ENCODE measurements around the gene FOXP1. TPM values are rescaled to one million over a fixed set of nuclear protein-coding genes. Genes with fewer than 3 reads are reported as not detected.

Gene FOXP1
- total and polyA plus RNA-seq, 4 donors: 4.9 to 35.4 (median 32.0) TPM

- no peak overlapping the region for H3K4me3 ChIP-seq (ENCODE audit: low read depth in 1 of 3, low read length in 3 of 3)
- H3K27ac ChIP-seq (ENCODE audit: low read depth in 1 of 2, low read length in 2 of 2): no peak overlapping the region
- TF ChIP-seq EGR1 (IDR thresholded peaks at IDR 0.05; ENCODE audit: low read depth in 2 of 2): no peak
- H3K36me3 ChIP-seq (ENCODE audit: control insufficient read depth in 4 of 4, insufficient read depth in 3 of 4, low read depth in 1 of 4, low read length in 3 of 4): no peaks in the 10 kb centered on the region
- no peaks in the 10 kb centered on the region for H3K4me1 ChIP-seq (ENCODE audit: control insufficient read depth in 4 of 4, insufficient read depth in 4 of 4, low read length in 3 of 4)
- no peaks in the 10 kb centered on the region for H3K9me3 ChIP-seq (ENCODE audit: control insufficient read depth in 4 of 4, low read length in 3 of 4)
- WGBS: 83% methylated on average over 8 of the region's 8 CpGs
- no peak overlapping the region for H3K9ac ChIP-seq (ENCODE audit: low read depth in 1 of 2, low read length in 2 of 2)
- DNase-seq (ENCODE audit: low spot score): no peak
- H3K27me3 ChIP-seq (ENCODE audit: control insufficient read depth in 4 of 4, insufficient read depth in 4 of 4, low read length in 3 of 4): no peaks in the 10 kb centered on the region
Observed at GRCh38 chr3:71269906-71270305, 313.6 kb downstream of the FOXP1 start.

DNA sequence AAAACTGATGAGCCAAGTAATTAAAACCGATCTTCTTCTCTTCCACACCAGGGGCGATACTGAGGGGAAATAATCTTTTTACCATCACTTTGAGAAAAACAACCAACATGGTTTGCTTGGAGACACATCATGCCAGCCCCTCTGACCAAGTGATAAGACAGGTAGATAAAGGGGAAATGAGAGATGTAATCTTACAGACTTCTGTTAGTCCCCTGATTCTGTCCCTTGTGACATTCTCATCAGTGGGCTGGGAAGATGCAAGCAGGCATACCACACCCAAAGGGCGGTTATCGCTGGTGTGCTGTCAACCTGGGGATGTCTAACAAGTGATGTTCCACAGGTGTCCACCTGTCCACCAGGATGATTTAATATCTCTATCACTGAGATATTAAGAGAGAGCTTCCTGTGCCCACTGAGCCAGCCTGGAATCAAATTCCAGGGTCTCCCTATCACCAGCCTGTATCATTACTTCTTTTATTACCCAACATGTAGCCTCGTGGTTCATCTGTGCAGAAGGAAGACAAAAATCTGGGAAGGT lies 315.0 kb downstream of the FOXP1 start:
- TF ChIP-seq GABPA (IDR thresholded peaks at IDR 0.05 in 1 of 2, conservative IDR thresholded peaks at IDR 0.05 in 1 of 2) (no peak), TAF1 (conservative IDR thresholded peaks at IDR 0.05) (no peak), HNF4G (IDR thresholded peaks at IDR 0.05) (no peak), FOXA1 (IDR thresholded peaks at IDR 0.05) (no peak), ATF3 (IDR thresholded peaks at IDR 0.05) (no peak), RXRA (IDR thresholded peaks at IDR 0.05) (no peak), SP1 (IDR thresholded peaks at IDR 0.05) (no peak)
- TF ChIP-seq, protein P1, sequence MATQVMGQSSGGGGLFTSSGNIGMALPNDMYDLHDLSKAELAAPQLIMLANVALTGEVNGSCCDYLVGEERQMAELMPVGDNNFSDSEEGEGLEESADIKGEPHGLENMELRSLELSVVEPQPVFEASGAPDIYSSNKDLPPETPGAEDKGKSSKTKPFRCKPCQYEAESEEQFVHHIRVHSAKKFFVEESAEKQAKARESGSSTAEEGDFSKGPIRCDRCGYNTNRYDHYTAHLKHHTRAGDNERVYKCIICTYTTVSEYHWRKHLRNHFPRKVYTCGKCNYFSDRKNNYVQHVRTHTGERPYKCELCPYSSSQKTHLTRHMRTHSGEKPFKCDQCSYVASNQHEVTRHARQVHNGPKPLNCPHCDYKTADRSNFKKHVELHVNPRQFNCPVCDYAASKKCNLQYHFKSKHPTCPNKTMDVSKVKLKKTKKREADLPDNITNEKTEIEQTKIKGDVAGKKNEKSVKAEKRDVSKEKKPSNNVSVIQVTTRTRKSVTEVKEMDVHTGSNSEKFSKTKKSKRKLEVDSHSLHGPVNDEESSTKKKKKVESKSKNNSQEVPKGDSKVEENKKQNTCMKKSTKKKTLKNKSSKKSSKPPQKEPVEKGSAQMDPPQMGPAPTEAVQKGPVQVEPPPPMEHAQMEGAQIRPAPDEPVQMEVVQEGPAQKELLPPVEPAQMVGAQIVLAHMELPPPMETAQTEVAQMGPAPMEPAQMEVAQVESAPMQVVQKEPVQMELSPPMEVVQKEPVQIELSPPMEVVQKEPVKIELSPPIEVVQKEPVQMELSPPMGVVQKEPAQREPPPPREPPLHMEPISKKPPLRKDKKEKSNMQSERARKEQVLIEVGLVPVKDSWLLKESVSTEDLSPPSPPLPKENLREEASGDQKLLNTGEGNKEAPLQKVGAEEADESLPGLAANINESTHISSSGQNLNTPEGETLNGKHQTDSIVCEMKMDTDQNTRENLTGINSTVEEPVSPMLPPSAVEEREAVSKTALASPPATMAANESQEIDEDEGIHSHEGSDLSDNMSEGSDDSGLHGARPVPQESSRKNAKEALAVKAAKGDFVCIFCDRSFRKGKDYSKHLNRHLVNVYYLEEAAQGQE (IDR thresholded peaks at IDR 0.05): no peak
- TF ChIP-seq, protein P2, sequence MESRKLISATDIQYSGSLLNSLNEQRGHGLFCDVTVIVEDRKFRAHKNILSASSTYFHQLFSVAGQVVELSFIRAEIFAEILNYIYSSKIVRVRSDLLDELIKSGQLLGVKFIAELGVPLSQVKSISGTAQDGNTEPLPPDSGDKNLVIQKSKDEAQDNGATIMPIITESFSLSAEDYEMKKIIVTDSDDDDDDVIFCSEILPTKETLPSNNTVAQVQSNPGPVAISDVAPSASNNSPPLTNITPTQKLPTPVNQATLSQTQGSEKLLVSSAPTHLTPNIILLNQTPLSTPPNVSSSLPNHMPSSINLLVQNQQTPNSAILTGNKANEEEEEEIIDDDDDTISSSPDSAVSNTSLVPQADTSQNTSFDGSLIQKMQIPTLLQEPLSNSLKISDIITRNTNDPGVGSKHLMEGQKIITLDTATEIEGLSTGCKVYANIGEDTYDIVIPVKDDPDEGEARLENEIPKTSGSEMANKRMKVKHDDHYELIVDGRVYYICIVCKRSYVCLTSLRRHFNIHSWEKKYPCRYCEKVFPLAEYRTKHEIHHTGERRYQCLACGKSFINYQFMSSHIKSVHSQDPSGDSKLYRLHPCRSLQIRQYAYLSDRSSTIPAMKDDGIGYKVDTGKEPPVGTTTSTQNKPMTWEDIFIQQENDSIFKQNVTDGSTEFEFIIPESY (IDR thresholded peaks at IDR 0.05): no peak
- DNase-seq (ENCODE audit: low spot score): no peak
- H3K27me3 ChIP-seq (ENCODE audit: control insufficient read depth in 4 of 4, insufficient read depth in 4 of 4, low read length in 3 of 4): no peaks in the 10 kb centered on the region
- no peak overlapping the region for H3K27ac ChIP-seq (ENCODE audit: low read depth in 1 of 2, low read length in 2 of 2)
- H3K9ac ChIP-seq (ENCODE audit: low read depth in 1 of 2, low read length in 2 of 2): no peak overlapping the region
- no peaks in the 10 kb centered on the region for H3K36me3 ChIP-seq (ENCODE audit: control insufficient read depth in 4 of 4, insufficient read depth in 3 of 4, low read depth in 1 of 4, low read length in 3 of 4)
- H3K4me1 ChIP-seq (ENCODE audit: control insufficient read depth in 4 of 4, insufficient read depth in 4 of 4, low read length in 3 of 4): peaks cover 0 to 3% (median under 1%) of the 10 kb centered on the region in 4 donors
- H3K4me3 ChIP-seq (ENCODE audit: low read depth in 1 of 3, low read length in 3 of 3): no peak overlapping the region
- no peaks in the 10 kb centered on the region for H3K9me3 ChIP-seq (ENCODE audit: control insufficient read depth in 4 of 4, low read length in 3 of 4)
- 97% methylated on average over 5 of the region's 5 CpGs for WGBS

DNA sequence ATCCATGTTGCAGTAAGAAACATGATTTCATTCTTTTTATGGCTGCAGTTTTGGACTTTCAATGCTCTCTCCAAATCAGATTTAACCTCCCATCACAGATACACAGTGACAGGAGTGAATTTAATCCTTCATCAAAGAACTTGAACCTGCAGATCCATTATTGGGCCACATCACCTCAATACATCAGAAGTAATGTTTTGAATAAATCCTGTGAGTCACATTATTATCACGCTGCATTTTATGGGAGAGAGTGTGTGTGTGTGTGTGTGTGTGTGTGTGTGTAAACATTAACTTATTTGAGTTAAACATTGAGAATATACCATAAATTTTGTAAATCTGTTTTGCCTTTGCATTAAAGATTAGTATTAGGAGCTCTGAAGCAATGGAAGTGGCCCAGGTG lies 316.7 kb downstream of the FOXP1 start:
- WGBS: 83% methylated on average over 1 of the region's 1 CpG
- DNase-seq (ENCODE audit: low spot score): no peak
- TF ChIP-seq RXRA (IDR thresholded peaks at IDR 0.05) (no peak), TAF1 (conservative IDR thresholded peaks at IDR 0.05) (no peak), FOXA1 (IDR thresholded peaks at IDR 0.05) (no peak), SP1 (IDR thresholded peaks at IDR 0.05) (no peak)
- TF ChIP-seq, protein P3, sequence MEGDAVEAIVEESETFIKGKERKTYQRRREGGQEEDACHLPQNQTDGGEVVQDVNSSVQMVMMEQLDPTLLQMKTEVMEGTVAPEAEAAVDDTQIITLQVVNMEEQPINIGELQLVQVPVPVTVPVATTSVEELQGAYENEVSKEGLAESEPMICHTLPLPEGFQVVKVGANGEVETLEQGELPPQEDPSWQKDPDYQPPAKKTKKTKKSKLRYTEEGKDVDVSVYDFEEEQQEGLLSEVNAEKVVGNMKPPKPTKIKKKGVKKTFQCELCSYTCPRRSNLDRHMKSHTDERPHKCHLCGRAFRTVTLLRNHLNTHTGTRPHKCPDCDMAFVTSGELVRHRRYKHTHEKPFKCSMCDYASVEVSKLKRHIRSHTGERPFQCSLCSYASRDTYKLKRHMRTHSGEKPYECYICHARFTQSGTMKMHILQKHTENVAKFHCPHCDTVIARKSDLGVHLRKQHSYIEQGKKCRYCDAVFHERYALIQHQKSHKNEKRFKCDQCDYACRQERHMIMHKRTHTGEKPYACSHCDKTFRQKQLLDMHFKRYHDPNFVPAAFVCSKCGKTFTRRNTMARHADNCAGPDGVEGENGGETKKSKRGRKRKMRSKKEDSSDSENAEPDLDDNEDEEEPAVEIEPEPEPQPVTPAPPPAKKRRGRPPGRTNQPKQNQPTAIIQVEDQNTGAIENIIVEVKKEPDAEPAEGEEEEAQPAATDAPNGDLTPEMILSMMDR (IDR thresholded peaks at IDR 0.05; ENCODE audit: low read depth, low read length, missing input control): no peak
- TF ChIP-seq, protein P4, sequence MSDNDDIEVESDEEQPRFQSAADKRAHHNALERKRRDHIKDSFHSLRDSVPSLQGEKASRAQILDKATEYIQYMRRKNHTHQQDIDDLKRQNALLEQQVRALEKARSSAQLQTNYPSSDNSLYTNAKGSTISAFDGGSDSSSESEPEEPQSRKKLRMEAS (IDR thresholded peaks at IDR 0.05): no peak
- TF ChIP-seq, protein P1 (IDR thresholded peaks at IDR 0.05): no peak
- TF ChIP-seq, protein P2 (IDR thresholded peaks at IDR 0.05): no peak

More for the DNA sequence above, 316.7 kb downstream of the FOXP1 start:
- no peak overlapping the region for H3K4me3 ChIP-seq (ENCODE audit: low read depth in 1 of 3, low read length in 3 of 3)
- H3K27ac ChIP-seq (ENCODE audit: low read depth in 1 of 2, low read length in 2 of 2): no peak overlapping the region
- no peak overlapping the region for H3K9ac ChIP-seq (ENCODE audit: low read depth in 1 of 2, low read length in 2 of 2)
- no peaks in the 10 kb centered on the region for H3K36me3 ChIP-seq (ENCODE audit: control insufficient read depth in 4 of 4, insufficient read depth in 3 of 4, low read depth in 1 of 4, low read length in 3 of 4)
- peaks cover 0 to 14% (median 10%) of the 10 kb centered on the region in 4 donors for H3K4me1 ChIP-seq (ENCODE audit: control insufficient read depth in 4 of 4, insufficient read depth in 4 of 4, low read length in 3 of 4)
- no peaks in the 10 kb centered on the region for H3K9me3 ChIP-seq (ENCODE audit: control insufficient read depth in 4 of 4, low read length in 3 of 4)
- H3K27me3 ChIP-seq (ENCODE audit: control insufficient read depth in 4 of 4, insufficient read depth in 4 of 4, low read length in 3 of 4): no peaks in the 10 kb centered on the region
